PC-9 (cell line): Measurements from ENCODE around the gene MYO5C.

Experiments
- EZH2 ChIP-seq: fragments of 200-600 bp; sonication (generic); IDR thresholded peaks from 2 replicates; pipeline ENCODE4 v1.8.0; 2017; ENCODE audit warnings: antibody characterized with exemption, low read depth
- TF ChIP-seq, protein P1 (sequence below): fragments of 200-600 bp; sonication (generic); conservative IDR thresholded peaks from 2 replicates; pipeline ENCODE4 v1.6.1; 2017; ENCODE audit warnings: mixed run types, antibody characterized with exemption, mild to moderate bottlenecking, moderate library complexity

DNA sequence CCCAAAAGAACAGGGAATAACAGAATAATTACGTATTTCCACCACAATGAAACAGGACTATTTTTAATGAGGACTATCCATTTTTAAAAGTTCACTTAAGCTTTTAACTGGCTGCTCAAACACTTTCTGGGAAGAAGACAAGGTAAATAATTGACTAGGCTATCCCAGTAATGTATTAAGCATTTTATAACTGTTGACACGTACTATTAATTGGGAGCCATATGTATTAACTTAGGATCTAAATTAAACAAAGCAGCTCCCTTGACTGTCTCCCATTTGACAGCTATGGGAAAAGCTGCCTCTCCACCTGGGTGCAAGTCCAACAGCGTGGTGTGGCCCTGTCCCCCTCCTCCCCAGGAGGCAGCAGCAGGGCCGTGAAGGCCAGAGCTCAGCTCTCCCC lies 36.1 kb downstream of the MYO5C start:
- TF ChIP-seq, protein P1, sequence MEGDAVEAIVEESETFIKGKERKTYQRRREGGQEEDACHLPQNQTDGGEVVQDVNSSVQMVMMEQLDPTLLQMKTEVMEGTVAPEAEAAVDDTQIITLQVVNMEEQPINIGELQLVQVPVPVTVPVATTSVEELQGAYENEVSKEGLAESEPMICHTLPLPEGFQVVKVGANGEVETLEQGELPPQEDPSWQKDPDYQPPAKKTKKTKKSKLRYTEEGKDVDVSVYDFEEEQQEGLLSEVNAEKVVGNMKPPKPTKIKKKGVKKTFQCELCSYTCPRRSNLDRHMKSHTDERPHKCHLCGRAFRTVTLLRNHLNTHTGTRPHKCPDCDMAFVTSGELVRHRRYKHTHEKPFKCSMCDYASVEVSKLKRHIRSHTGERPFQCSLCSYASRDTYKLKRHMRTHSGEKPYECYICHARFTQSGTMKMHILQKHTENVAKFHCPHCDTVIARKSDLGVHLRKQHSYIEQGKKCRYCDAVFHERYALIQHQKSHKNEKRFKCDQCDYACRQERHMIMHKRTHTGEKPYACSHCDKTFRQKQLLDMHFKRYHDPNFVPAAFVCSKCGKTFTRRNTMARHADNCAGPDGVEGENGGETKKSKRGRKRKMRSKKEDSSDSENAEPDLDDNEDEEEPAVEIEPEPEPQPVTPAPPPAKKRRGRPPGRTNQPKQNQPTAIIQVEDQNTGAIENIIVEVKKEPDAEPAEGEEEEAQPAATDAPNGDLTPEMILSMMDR = no peak
- TF ChIP-seq EZH2 = no peak
